ENCODE results near the gene PIK3R5. TPM values are rescaled to one million over a fixed set of nuclear protein-coding genes. Genes with fewer than 3 reads are reported as not detected.

PIK3R5 gene
- total RNA-seq, 1 experiment from 2014 or later, result 2.5 TPM

DNA sequence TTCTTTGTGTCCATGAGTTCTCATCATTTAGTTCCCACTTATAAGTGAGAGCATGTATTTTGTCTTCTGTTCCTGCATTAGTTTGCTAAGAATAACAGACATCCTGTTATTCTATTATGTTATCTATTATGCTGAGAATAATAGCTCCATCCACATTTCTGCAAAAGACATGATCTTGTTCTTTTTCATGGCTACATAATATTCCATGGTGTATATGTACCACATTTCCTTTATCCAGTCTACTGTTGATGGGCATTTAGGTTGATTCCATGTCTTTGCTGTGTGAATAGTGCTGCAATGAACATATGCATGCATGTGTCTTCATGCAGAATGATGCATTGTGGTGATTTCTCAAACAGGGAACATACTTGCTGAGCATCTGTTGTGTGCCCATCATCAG lies 21.4 kb downstream of the PIK3R5 start:
- CTCF ChIA-PET, result no interaction called here
- POLR2A ChIA-PET, result no interaction called here
- no peak overlapping the region for H3K4me2 ChIP-seq (ENCODE audit: low read length)
- H3K9me2 ChIP-seq (ENCODE audit: insufficient read depth), result no peaks in the 10 kb centered on the region
- no peaks in the 10 kb centered on the region for H4K20me1 ChIP-seq (ENCODE audit: insufficient read depth)
- no peak overlapping the region for H2AFZ ChIP-seq (ENCODE audit: low read depth, low read length, poor library complexity, severe bottlenecking)
- peaks cover 0 to 7% of the 10 kb centered on the region in 2 experiments; a peak in 1 of 4 replicates for H3K4me1 ChIP-seq (ENCODE audit: control insufficient read depth in 1 of 2, insufficient read depth in 2 of 2, low read length in 2 of 2)
- peaks cover 9% of the 10 kb centered on the region; the same call in 1 of the 2 replicates for H3K27me3 ChIP-seq (ENCODE audit: insufficient read depth, low read length)
- no TSS peak for BruUV-seq (replicated peaks)
- no peak for TF ChIP-seq EZH2phosphoT487 (IDR thresholded peaks at IDR 0.05; ENCODE audit: borderline replicate concordance)
- TF ChIP-seq ZFX (IDR thresholded peaks at IDR 0.05), result no peak
- no peak for TF ChIP-seq SRF (IDR thresholded peaks at IDR 0.05; ENCODE audit: low read depth)
- TF ChIP-seq SIN3A (IDR thresholded peaks at IDR 0.05; ENCODE audit: low read depth), result no peak
- TF ChIP-seq, protein P1, sequence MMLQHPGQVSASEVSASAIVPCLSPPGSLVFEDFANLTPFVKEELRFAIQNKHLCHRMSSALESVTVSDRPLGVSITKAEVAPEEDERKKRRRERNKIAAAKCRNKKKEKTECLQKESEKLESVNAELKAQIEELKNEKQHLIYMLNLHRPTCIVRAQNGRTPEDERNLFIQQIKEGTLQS (IDR thresholded peaks at IDR 0.05), result no peak
- TF ChIP-seq ZNF274 (IDR thresholded peaks at IDR 0.05; ENCODE audit: low read depth, low read length), result no peak
- TF ChIP-seq SP1 (IDR thresholded peaks at IDR 0.05; ENCODE audit: low read depth), result no peak
- TF ChIP-seq EGR1 (IDR thresholded peaks at IDR 0.05; ENCODE audit: low read depth), result no peak
- TF ChIP-seq YY1 (IDR thresholded peaks at IDR 0.05; ENCODE audit: extremely low read depth, insufficient replicate concordance, low read depth, low read length), result no peak
- TF ChIP-seq EZH2 (IDR thresholded peaks at IDR 0.05), result no peak
- no peak for TF ChIP-seq TCF7L2 (IDR thresholded peaks at IDR 0.05; ENCODE audit: borderline replicate concordance, extremely low read depth, insufficient read depth, insufficient read length)
- no peak for TF ChIP-seq POLR2A (IDR thresholded peaks at IDR 0.05; ENCODE audit: borderline replicate concordance, extremely low read depth, insufficient read depth, insufficient read length)
- TF ChIP-seq RAD21 (IDR thresholded peaks at IDR 0.05; ENCODE audit: low read depth), result no peak
- H3K9me3 ChIP-seq (ENCODE audit: control insufficient read depth in 1 of 2, insufficient read depth in 1 of 2, low read depth in 1 of 2, low read length in 2 of 2), result no peaks in the 10 kb centered on the region
- no peak overlapping the region for H3K27ac ChIP-seq (ENCODE audit: low read depth, low read length)
- intact Hi-C loops (cut with micrococcal nuclease), result no loop called here
- no peaks in the 10 kb centered on the region for H3K36me3 ChIP-seq (ENCODE audit: control insufficient read depth in 1 of 2, insufficient read depth in 2 of 2, low read length in 2 of 2)
- H3K9ac ChIP-seq (ENCODE audit: low read length), result no peak overlapping the region
- RAD21 ChIA-PET (ENCODE audit: low non-redundant PET in 1 of 2, low total read pairs in 2 of 2, uncharacterized antibody in 2 of 2, unreplicated experiment in 2 of 2), result no interaction called here
- ATAC-seq (no peak), DNase-seq (ENCODE audit: low read depth, low spot score) (no peak)
- no peak overlapping the region for H3K4me3 ChIP-seq (replicated peaks in 1 of 2; ENCODE audit: low read depth in 1 of 2, low read length in 2 of 2)
- H3K79me2 ChIP-seq (ENCODE audit: insufficient read depth, low read length), result no peaks in the 10 kb centered on the region

All from HCT116 (cell line).